ENCODE results near the gene ASCL5. TPM values are rescaled to one million over a fixed set of nuclear protein-coding genes. Genes with fewer than 3 reads are reported as not detected.

ASCL5 gene
- total and polyA plus RNA-seq, 9 of the 15 experiments (the other 6 are each of a cell fraction or from before 2014, with no cell fraction given) = 0.09 TPM; not detected in 8

GRCh38 chr1:201154389-201155165 is 27.6 kb upstream of the ASCL5 start, which contains the start of gene TMEM9 (continued):
- TF ChIP-seq ATF3 (IDR thresholded peaks at IDR 0.05) (peak; percentile 87), ATF3 (CRISPR knock-in tag; conservative IDR thresholded peaks at IDR 0.05) (peak; percentile 58), ZNF592 (IDR thresholded peaks at IDR 0.05) (peak; percentile 75), BRF1 (IDR thresholded peaks at IDR 0.05; ENCODE audit: borderline replicate concordance, extremely low read depth, insufficient read length) (no peak), MITF (IDR thresholded peaks at IDR 0.05) (no peak), ZFP36 (IDR thresholded peaks at IDR 0.05; ENCODE audit: low read depth, low read length, partially characterized antibody) (no peak), ZNF444 (CRISPR knock-in tag; IDR thresholded peaks at IDR 0.05) (no peak), NCOA1 (IDR thresholded peaks at IDR 0.05; ENCODE audit: low read depth) (no peak), FUS (optimal IDR thresholded peaks at IDR 0.05; ENCODE audit: low read depth, low read length) (no peak), ETV1 (tag; conservative IDR thresholded peaks at IDR 0.05; ENCODE audit: low read depth) (no peak), ZNF586 (CRISPR knock-in tag; conservative IDR thresholded peaks at IDR 0.05) (no peak), TCF7L2 (IDR thresholded peaks at IDR 0.05; ENCODE audit: low read depth, low read length) (no peak), USF1 (CRISPR knock-in tag; IDR thresholded peaks at IDR 0.05) (no peak), NR0B1 (IDR thresholded peaks at IDR 0.05; ENCODE audit: partially characterized antibody) (no peak), ZNF740 (CRISPR knock-in tag; IDR thresholded peaks at IDR 0.05) (no peak), ZNF740 (tag; IDR thresholded peaks at IDR 0.05) (no peak), ZNF778 (CRISPR knock-in tag; IDR thresholded peaks at IDR 0.05) (no peak), NFIC (IDR thresholded peaks at IDR 0.05) (no peak), POLR2A (conservative IDR thresholded peaks at IDR 0.05) (peak; percentile 68)

Measured in K562 (cell line).